Prostate gland (tissue), 2 donors: ENCODE data around the gene PLA2G4F.

Source experiments
- CTCF ChIP-seq, 4 experiments: fragments of 200-600 bp in 2 of 4; fragments of 450-650 bp in 2 of 4; sonication (generic) in 2 of 4; IDR thresholded peaks; 1 replicate in 3 of 4; 2 replicates in 1 of 4; pipeline ENCODE4 v1.5.1; 2016 to 2019; ENCODE audit warnings: antibody characterized with exemption in 4 of 4, mild to moderate bottlenecking in 2 of 4, moderate library complexity in 2 of 4
- POLR2A ChIP-seq: fragments of 450-650 bp; IDR thresholded peaks from one replicate; pipeline ENCODE4 v1.6.1; 2016; ENCODE audit warnings: antibody characterized with exemption, mild to moderate bottlenecking
- POLR2AphosphoS5 ChIP-seq: sonication (generic); formaldehyde crosslinking; IDR thresholded peaks from one replicate; pipeline ENCODE4 v1.6.1; 2017; ENCODE audit warnings: antibody characterized with exemption

GRCh38 chr15:42092398-42093318, 63.8 kb downstream of the PLA2G4F start:
- TF ChIP-seq CTCF (IDR thresholded peaks at IDR 0.05) (no peak), POLR2AphosphoS5 (peak; percentile 73), POLR2A (no peak)
